ENCODE measurements around the gene NRDE2.
"Not testable (repeated sequence)": the region's sequence is repeated elsewhere in the genome, so short reads cannot be mapped to it uniquely, and the experiment has no call there.

Gene NRDE2

DNA sequence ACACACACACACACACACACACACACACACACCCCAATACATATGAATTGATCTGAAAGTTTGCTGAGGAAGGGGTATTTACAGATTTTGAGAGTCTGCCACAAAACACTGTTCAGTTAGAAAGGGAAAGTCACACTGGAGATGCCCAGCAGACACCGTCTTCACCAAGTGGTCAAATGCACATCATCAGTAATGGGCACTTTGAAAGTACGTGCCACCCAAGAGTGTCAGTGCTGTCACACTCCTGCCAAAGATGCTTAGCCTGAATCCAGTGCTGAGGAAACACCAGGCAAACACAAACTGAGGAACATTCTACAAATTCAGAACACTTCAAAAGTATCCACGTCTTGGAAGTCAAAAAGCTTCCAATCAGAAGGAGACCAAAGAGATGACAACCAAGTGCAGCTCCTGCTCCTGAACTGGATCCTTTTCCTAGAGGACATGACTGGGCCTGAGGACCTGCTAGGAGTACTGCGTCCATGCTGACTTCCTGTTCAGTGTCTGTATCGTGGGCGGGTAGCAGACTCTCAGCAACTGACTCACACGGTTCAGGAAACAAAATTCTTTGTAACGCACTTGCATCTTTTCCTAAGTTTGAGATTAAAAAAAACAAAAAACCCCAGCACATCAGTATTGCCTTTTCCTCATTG is 56.8 kb downstream of the NRDE2 start:
- no peak for DNase-seq (ENCODE audit: low spot score)

GRCh38 chr14:90274019-90274418 is 57.7 kb downstream of the NRDE2 start:
- no peak for DNase-seq (ENCODE audit: low spot score)

DNA sequence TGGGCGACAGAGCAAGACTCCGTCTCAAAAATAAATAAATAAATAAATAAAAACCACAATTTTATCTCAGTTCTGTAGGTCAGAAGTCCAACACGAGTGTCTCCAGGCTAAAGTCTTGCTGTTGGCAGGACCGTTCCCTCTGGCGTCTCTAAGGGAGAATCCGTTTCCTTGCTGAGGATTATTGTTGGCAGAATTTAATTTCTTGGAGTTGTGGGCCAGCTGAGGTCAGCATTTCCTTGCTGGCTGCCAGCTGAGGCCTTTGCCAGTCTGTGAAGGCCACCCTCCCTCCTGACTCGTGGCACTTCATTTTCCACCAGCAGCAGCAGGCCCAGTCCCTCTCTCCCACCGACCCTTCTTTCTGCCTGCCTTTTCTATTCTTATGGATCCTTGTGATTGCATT is 58.2 kb downstream of the NRDE2 start:
- no peak for DNase-seq (ENCODE audit: low spot score)

- no peak for DNase-seq (ENCODE audit: low spot score)
These were observed 59.2 kb downstream of the NRDE2 start for GRCh38 chr14:90272523-90272922.

DNA sequence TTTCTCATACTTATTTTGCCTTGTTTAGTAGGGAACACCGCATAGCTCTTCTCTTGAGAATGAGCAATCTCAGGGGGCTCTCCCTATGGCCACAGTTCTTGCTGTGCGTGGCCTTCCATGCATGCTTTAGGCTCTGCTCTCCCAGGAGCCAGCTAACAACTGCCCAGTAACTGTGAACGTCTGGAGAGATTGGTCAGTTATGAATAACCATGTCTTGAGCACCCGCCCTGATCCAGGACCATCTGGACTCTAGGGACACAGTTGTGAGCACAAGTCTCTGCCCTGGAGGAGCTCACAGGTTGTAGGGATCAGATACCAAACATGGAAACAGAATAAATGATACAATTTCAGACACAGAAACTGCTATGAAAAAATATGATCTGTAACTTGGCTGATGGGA is 63.3 kb downstream of the NRDE2 start:
- no peak for DNase-seq (ENCODE audit: low spot score)

DNA sequence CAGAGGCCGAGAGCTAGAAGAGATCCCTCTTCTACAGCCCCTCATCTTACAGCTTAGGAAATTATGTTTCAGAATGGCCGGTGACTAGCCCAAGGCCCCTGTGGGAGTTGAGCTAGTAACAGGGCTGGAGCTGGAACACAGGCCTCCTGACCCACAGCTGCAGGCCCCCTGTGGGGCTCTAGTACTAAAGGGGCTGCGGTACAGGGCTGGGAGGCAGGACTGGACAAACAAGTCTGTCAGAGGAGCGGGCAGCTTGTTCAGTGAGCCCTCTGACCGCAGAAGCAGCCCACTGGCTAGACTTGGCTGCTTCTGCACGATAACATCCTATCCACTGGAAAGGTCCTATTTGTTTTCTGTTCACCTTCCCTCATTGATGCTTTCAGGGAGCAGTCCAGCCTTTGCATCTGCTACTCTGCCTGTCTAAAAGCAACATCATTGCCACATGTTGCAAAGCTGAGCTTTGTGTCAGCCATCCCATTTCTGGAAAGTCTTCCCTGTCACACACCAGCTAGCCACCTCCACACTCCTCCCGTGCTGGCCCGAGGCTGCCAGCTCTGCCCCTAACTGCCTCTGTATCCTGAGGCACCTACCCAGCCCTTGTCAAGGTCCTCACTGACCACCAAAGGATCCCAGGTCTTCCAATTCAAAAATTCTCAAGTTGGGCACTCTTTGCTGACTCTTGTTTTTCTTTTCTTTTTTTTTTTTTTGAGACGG is 65.1 kb downstream of the NRDE2 start:
- DNase-seq (ENCODE audit: low spot score) = no peak

- DNase-seq (ENCODE audit: low spot score) = no peak
These were observed 67.8 kb downstream of the NRDE2 start for GRCh38 chr14:90263748-90264449.

DNA sequence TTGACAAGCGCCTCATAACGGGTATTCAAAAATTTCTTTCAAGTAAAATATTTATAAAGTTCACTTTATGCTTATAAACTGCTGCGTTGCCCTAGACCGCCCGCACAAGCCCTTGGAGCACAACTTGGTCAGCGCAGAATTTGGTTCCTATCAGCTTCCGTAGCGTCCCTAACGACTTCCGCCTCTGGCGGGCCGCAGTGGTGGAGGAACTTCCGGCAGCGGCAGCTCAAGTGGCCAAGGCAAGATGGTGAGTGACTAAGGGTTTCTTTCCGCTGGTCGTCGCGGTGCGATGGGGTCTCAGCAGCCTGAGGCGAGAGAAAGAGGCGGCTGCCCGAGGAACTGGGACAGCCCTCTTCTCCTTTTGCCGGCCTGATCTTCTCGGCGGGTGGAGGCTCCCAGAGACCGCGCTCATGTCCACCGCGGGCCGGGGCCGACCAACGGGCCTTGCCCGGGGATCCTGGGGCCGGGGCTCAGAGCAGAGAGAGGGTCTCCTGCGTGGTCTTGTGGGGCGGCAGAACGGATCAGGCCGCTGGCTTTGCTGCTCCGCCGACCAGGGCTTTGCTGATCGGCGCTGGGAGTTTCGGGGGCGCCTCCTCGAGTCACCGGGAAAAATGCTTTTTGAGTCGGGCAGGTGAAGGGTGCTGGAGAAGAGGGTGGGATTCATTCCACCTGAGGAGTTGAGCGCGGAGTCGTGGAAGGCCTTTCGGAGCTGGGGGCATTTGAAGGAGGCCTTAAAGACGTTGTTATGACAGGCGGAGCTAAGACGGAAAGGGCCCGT is 75.2 kb downstream of the NRDE2 start, which contains the start of gene PSMC1:
Gene PSMC1 (plus strand): TSS at position 200 of the 778 bp plus-strand sequence. CDS start 45 bp downstream, at position 245.
- peak; percentile 84 for DNase-seq (ENCODE audit: low spot score)

- DNase-seq (ENCODE audit: low spot score) = no peak
These were observed 75.9 kb downstream of the NRDE2 start for GRCh38 chr14:90255871-90256270.

DNA sequence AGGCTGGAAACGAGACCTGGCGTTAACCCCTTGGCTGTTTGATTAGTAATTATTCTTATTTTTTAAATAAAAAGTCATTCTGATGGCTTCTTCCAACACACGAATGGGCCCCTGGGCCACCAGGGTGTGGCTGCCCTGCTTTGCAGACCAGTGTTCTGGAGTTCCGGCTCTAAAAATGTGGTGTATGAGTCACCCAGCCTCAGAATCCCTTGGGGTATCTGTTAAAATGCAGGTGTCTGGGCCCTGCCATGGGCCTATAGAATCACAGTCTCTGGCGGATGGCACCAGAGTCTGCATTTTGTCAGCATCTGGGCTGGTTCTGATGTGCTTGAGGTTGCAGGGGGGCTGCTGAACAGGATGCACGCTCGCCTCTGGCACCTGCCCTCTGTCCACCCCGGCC is 77.9 kb downstream of the NRDE2 start:
- DNase-seq (ENCODE audit: low spot score) = no peak

DNA sequence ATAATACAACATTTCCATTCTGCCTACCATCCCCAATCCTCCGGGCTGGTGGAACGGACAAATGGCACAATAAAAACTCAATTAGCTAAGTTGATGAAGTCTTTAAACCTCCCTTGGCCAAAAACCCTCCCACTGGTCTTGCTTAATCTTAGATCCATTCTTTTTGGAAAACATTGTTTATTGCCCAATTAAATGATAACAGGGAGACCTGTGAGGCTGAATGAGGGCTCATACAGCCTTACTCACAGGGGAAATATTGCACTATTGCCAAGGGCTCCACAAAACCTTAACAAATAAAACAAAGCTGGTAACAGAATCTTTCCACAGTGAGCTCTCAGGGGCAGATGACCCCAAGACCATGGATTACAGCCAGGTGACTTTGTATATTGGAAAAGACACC is 83.1 kb downstream of the NRDE2 start:
- no peak for DNase-seq (ENCODE audit: low spot score)

DNA sequence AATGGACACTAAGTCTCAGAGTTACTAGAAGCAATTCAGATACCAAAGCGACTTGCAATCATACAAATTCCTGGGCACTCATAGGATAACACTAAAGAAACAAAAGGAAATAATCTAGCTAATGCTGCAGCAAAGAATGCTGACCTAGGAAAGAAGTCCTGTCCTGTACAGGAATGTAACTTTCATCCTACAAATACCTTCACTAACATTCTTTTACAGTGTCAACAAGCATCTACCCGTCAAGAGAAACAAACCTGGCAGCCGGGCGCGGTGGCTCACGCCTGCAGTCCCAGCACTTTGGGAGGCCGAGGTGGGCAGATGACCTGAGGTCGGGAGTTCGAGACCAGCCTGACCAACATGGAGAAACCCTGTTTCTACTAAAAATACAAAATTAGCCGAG is 84.3 kb downstream of the NRDE2 start:
- DNase-seq (ENCODE audit: low spot score) = not testable (repeated sequence)

DNA sequence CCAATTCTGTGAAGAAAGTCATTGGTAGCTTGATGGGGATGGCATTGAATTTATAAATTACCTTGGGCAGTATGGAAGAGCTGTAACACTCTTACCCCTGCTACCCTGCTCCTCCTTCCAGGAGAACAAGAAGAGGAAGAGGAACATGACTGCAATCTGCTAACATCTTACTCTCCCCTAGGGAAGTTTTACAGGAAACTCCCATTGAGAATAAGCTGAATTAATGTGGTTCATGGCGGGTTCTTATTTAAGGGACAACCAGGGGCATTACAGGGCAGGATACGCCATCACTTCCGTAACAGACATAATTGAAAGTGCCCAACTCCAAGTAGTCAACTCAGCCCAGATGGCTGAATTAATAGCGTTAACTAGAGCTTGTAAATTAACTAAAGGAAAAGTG is 84.8 kb downstream of the NRDE2 start:
- DNase-seq (ENCODE audit: low spot score) = no peak

GRCh38 chr14:90242444-90242843 is 89.3 kb downstream of the NRDE2 start:
- DNase-seq (ENCODE audit: low spot score) = no peak

- DNase-seq (ENCODE audit: low spot score) = no peak
These were observed 92.6 kb downstream of the NRDE2 start for GRCh38 chr14:90239139-90239538.

DNA sequence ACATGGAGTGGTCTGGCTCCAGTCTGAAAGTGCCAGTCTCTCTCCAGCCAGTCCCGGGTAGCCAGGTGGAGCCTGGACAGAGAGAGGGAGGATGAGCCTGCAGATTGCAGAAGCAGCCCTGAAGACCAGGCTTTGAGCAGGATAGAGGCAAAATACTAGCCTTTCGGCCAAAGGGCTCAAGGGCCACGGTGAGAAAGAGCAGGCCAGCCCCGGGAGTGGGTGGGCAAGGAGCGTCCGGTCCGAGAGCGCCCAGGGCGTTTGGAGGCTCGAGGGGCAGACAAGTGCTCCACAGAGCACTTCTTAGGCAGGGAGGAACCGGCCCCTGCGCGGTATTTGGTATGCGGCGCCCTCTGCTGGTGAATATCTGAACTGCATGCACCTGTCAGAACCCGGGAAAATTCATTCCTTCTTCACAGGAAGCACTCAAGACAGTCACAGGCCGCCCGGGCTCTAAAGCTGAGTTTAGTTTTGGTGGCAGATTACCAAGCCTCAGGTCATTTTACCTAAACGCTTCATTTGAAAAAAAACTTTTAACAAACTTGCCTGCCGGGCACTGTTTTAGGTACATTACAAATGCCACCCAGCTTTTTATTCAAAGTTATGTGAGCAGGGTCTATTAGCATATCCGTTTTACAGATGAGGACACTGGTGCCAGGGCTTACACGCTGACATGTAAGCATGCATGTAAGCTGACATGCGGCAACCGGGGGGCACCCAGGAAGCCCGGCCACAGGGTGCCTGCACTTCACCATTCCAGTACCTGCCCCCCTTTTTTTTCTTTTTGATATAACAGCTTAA is 96.4 kb downstream of the NRDE2 start:
- DNase-seq (ENCODE audit: low spot score) = peak; percentile 41

GRCh38 chr14:90229942-90230341 is 101.8 kb downstream of the NRDE2 start:
- DNase-seq (ENCODE audit: low spot score) = not testable (repeated sequence)

GRCh38 chr14:90228478-90228877 is 103.3 kb downstream of the NRDE2 start:
- DNase-seq (ENCODE audit: low spot score) = no peak
